Neural cell (in vitro differentiated cells): ENCODE measurements around the gene INPPL1. TPM values are rescaled to one million over a fixed set of nuclear protein-coding genes. Genes with fewer than 3 reads are reported as not detected.
"Not testable (repeated sequence)": the region's sequence is repeated elsewhere in the genome, so short reads cannot be mapped to it uniquely, and the experiment has no call there.

Experiments
- H2AFZ ChIP-seq: fragments of 200-600, 300-800 bp; sonication (generic), shearing (Covaris generic); 2 replicates; pipeline ENCODE4 v1.6.0; 2014; ENCODE audit warnings: low read depth, mild to moderate bottlenecking, antibody characterized with exemption, low read length, moderate library complexity
- H3F3A ChIP-seq: fragments of 200-600 bp; shearing (Covaris generic); 2 replicates; pipeline ENCODE4 v1.6.1; 2016; ENCODE audit warnings: mild to moderate bottlenecking, moderate library complexity, mixed read lengths, antibody characterized with exemption, low read length; ENCODE audit not compliant: insufficient read depth, poor library complexity, severe bottlenecking
- H3K27ac ChIP-seq: fragments of 200-600, 300-800 bp; sonication (generic), shearing (Covaris generic); 2 replicates; pipeline ENCODE4 v1.5.1; 2014; ENCODE audit warnings: mild to moderate bottlenecking, low read length, moderate library complexity
- H3K27me3 ChIP-seq: fragments of 300-800, 200-600 bp; sonication (generic), shearing (Covaris generic); 2 replicates; pipeline ENCODE4 v1.6.0; 2014; ENCODE audit warnings: mild to moderate bottlenecking, low read depth, low read length, moderate library complexity; ENCODE audit not compliant: insufficient read depth
- H3K36me3 ChIP-seq: fragments of 300-800, 200-600 bp; sonication (generic), shearing (Covaris generic); 2 replicates; pipeline ENCODE4 v1.5.1; 2014; ENCODE audit warnings: mild to moderate bottlenecking, antibody characterized with exemption, low read length, moderate library complexity; ENCODE audit not compliant: insufficient read depth
- H3K4me2 ChIP-seq: fragments of 300-800, 200-600 bp; sonication (generic), shearing (Covaris generic); 2 replicates; pipeline ENCODE4 v1.6.0; 2014; ENCODE audit warnings: mild to moderate bottlenecking, low read length
- H3K4me3 ChIP-seq: fragments of 300-800, 200-600 bp; sonication (generic), shearing (Covaris generic); 2 replicates; pipeline ENCODE4 v1.5.1; 2014; ENCODE audit warnings: mild to moderate bottlenecking, low read length, moderate library complexity
- H3K79me2 ChIP-seq: fragments of 200-600 bp; shearing (Covaris generic); replicated peaks from 2 replicates; pipeline ENCODE4 v1.6.0; 2014; ENCODE audit warnings: mild to moderate bottlenecking, low read length, moderate library complexity; ENCODE audit not compliant: insufficient read depth
- H3K9ac ChIP-seq: fragments of 300-800, 200-600 bp; sonication (generic), shearing (Covaris generic); 2 replicates; pipeline ENCODE4 v1.6.1; 2016; ENCODE audit warnings: mild to moderate bottlenecking, low read length, mixed read lengths
- H3K9me2 ChIP-seq: fragments of 200-600 bp; shearing (Covaris generic); 2 replicates; pipeline ENCODE4 v1.6.1; 2016; ENCODE audit warnings: mild to moderate bottlenecking, low read length, mixed read lengths; ENCODE audit not compliant: insufficient read depth
- H3K9me3 ChIP-seq: fragments of 200-600, 300-800 bp; sonication (generic), shearing (Covaris generic); 2 replicates; pipeline ENCODE4 v1.6.1; 2016; ENCODE audit warnings: mild to moderate bottlenecking, mixed run types, low read length, moderate library complexity, mixed read lengths
- H4K20me1 ChIP-seq: fragments of 200-600 bp; shearing (Covaris generic); 2 replicates; pipeline ENCODE4 v1.6.1; 2016; ENCODE audit warnings: mild to moderate bottlenecking, mixed run types; ENCODE audit not compliant: insufficient read depth
- EP300 ChIP-seq: fragments of 450-650 bp; conservative IDR thresholded peaks from 2 replicates; pipeline ENCODE4 v1.6.1; 2014; ENCODE audit warnings: antibody characterized with exemption, mild to moderate bottlenecking, moderate library complexity; ENCODE audit not compliant: poor library complexity, severe bottlenecking
- EZH2 ChIP-seq: fragments of 200-600, 300-800 bp; shearing (Covaris generic), sonication (generic); IDR thresholded peaks from 2 replicates; pipeline ENCODE4 v1.6.1; 2014; ENCODE audit warnings: antibody characterized with exemption, low read length, borderline replicate concordance, mild to moderate bottlenecking; ENCODE audit not compliant: insufficient read depth, poor library complexity, severe bottlenecking
- MXI1 ChIP-seq: fragments of 450-650 bp; conservative IDR thresholded peaks from 2 replicates; pipeline ENCODE4 v1.6.1; 2014; ENCODE audit warnings: antibody characterized with exemption, mild to moderate bottlenecking; ENCODE audit not compliant: poor library complexity, severe bottlenecking
- POLR2AphosphoS5 ChIP-seq: IDR thresholded peaks from 2 replicates; pipeline ENCODE4 v1.6.1; 2012
- RAD21 ChIP-seq: fragments of 450-650 bp; conservative IDR thresholded peaks from 2 replicates; pipeline ENCODE4 v1.6.1; 2014; ENCODE audit warnings: antibody characterized with exemption, mild to moderate bottlenecking, moderate library complexity
- SMC3 ChIP-seq: fragments of 450-650 bp; conservative IDR thresholded peaks from 2 replicates; pipeline ENCODE4 v1.6.1; 2014; ENCODE audit warnings: antibody characterized with exemption, mild to moderate bottlenecking, moderate library complexity; ENCODE audit not compliant: poor library complexity
- TAF1 ChIP-seq: IDR thresholded peaks from 2 replicates; pipeline ENCODE4 v1.6.1; 2012; ENCODE audit warnings: low read depth
- polyA plus RNA-seq: library from polyadenylated mRNA; depleted of rRNA; stranded (reverse); fragments of >200 nt; gene quantifications from 2 replicates; pipeline ENCODE4 v1.2.3, GENCODE V29; 2014
- TF ChIP-seq, protein P1 (sequence below): IDR thresholded peaks from 2 replicates; pipeline ENCODE4 v1.6.1; 2012; ENCODE audit warnings: borderline replicate concordance
- TF ChIP-seq, protein P2 (sequence below): fragments of 450-650 bp; IDR thresholded peaks from 2 replicates; pipeline ENCODE4 v1.5.1; 2014; ENCODE audit warnings: antibody characterized with exemption, mild to moderate bottlenecking, moderate library complexity; ENCODE audit not compliant: poor library complexity, severe bottlenecking

Gene INPPL1
- polyA plus RNA-seq, 1 donor from 2014 or later = 2.0 TPM

DNA sequence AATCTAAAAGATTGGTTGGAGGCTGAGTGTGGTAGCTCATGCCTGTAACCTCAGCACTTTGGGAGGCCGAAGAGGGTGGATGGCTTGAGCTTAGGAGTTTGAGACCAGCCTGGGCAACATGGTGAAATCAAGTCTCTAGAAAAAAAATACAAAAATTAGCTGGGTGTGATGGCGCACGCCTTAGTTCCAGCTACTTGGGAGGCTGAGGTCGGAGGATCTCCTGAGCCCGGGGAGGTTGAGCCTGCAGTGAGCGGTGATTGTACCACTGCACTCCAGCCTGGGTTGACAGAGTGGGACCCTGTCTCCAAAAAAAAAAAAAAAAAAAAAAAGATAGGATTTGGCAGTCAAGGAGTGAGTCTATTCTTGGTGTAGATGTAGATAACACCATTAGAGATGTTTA is 22.0 kb upstream of the INPPL1 start:
- TF ChIP-seq EZH2 (no peak), TAF1 (no peak)
- no peaks in the 10 kb centered on the region for H3K9me3 ChIP-seq
- H3K27ac ChIP-seq = no peak overlapping the region
- H2AFZ ChIP-seq = no peak overlapping the region
- H3K9me2 ChIP-seq = no peaks in the 10 kb centered on the region
- H3F3A ChIP-seq = no peaks in the 10 kb centered on the region
- H4K20me1 ChIP-seq = no peaks in the 10 kb centered on the region
- no peak overlapping the region for H3K4me3 ChIP-seq
- H3K27me3 ChIP-seq = no peaks in the 10 kb centered on the region
- no peak overlapping the region for H3K9ac ChIP-seq
- H3K79me2 ChIP-seq = no peaks in the 10 kb centered on the region
- H3K36me3 ChIP-seq = no peaks in the 10 kb centered on the region
- H3K4me2 ChIP-seq = no peak overlapping the region

DNA sequence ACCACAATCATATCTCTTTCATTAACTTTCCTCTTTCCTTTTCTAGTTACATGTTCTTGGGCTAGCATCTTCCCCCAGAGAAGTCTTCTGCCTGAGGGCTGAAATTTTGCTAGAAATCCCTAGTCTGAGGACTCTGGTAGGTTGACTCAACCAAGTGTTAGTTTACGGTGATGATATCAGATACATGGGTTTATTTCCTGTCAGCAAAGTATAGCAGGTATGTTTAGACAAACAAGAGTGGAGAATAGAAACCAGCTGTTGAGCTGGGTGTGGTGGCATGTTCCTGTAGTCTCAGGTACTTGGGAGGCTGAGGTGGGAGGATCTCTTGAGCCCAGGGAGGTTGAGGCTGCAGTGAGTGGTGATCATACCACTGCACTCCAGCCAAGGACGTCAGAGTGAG is 21.4 kb upstream of the INPPL1 start:
- no peaks in the 10 kb centered on the region for H3K9me2 ChIP-seq
- H3K9me3 ChIP-seq = no peaks in the 10 kb centered on the region
- H3K79me2 ChIP-seq = no peaks in the 10 kb centered on the region
- H3K27ac ChIP-seq = no peak overlapping the region
- H3K36me3 ChIP-seq = no peaks in the 10 kb centered on the region
- H3K4me3 ChIP-seq = no peak overlapping the region
- H3K4me2 ChIP-seq = no peak overlapping the region
- no peaks in the 10 kb centered on the region for H4K20me1 ChIP-seq
- no peaks in the 10 kb centered on the region for H3F3A ChIP-seq
- H3K27me3 ChIP-seq = no peaks in the 10 kb centered on the region
- TF ChIP-seq RAD21 (no peak), MXI1 (no peak), EP300 (no peak)
- no peak overlapping the region for H2AFZ ChIP-seq
- H3K9ac ChIP-seq = no peak overlapping the region

DNA sequence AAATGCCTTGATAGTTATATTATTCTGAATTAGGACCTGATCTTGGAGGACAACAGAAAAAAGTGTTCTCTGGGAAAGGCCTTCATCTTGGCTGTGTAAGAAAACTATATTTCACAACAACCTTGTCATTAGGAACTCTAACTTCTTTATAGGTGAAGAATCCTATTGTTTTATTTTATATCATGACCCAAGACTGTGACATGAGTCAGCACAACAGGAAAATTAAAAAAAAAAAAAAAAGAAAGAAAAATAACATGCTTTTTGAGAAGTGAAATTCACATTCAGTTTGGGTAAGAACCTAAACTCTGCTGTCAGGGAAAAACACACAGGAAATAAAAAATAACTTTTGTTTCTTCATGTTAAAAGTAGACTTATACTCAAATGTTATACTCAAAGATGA is 19.7 kb upstream of the INPPL1 start:
- TF ChIP-seq SMC3 (no peak), EZH2 (no peak), RAD21 (no peak), EP300 (no peak), TAF1 (no peak), POLR2AphosphoS5 (no peak), MXI1 (no peak)
- TF ChIP-seq, protein P1, sequence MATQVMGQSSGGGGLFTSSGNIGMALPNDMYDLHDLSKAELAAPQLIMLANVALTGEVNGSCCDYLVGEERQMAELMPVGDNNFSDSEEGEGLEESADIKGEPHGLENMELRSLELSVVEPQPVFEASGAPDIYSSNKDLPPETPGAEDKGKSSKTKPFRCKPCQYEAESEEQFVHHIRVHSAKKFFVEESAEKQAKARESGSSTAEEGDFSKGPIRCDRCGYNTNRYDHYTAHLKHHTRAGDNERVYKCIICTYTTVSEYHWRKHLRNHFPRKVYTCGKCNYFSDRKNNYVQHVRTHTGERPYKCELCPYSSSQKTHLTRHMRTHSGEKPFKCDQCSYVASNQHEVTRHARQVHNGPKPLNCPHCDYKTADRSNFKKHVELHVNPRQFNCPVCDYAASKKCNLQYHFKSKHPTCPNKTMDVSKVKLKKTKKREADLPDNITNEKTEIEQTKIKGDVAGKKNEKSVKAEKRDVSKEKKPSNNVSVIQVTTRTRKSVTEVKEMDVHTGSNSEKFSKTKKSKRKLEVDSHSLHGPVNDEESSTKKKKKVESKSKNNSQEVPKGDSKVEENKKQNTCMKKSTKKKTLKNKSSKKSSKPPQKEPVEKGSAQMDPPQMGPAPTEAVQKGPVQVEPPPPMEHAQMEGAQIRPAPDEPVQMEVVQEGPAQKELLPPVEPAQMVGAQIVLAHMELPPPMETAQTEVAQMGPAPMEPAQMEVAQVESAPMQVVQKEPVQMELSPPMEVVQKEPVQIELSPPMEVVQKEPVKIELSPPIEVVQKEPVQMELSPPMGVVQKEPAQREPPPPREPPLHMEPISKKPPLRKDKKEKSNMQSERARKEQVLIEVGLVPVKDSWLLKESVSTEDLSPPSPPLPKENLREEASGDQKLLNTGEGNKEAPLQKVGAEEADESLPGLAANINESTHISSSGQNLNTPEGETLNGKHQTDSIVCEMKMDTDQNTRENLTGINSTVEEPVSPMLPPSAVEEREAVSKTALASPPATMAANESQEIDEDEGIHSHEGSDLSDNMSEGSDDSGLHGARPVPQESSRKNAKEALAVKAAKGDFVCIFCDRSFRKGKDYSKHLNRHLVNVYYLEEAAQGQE = no peak
- TF ChIP-seq, protein P2, sequence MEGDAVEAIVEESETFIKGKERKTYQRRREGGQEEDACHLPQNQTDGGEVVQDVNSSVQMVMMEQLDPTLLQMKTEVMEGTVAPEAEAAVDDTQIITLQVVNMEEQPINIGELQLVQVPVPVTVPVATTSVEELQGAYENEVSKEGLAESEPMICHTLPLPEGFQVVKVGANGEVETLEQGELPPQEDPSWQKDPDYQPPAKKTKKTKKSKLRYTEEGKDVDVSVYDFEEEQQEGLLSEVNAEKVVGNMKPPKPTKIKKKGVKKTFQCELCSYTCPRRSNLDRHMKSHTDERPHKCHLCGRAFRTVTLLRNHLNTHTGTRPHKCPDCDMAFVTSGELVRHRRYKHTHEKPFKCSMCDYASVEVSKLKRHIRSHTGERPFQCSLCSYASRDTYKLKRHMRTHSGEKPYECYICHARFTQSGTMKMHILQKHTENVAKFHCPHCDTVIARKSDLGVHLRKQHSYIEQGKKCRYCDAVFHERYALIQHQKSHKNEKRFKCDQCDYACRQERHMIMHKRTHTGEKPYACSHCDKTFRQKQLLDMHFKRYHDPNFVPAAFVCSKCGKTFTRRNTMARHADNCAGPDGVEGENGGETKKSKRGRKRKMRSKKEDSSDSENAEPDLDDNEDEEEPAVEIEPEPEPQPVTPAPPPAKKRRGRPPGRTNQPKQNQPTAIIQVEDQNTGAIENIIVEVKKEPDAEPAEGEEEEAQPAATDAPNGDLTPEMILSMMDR = no peak
- H3K27me3 ChIP-seq = no peaks in the 10 kb centered on the region
- no peaks in the 10 kb centered on the region for H3K36me3 ChIP-seq
- peaks cover 3% of the 10 kb centered on the region for H3K9me3 ChIP-seq
- H3K27ac ChIP-seq = no peak overlapping the region
- no peak overlapping the region for H3K4me2 ChIP-seq
- no peaks in the 10 kb centered on the region for H3F3A ChIP-seq
- H3K9me2 ChIP-seq = no peaks in the 10 kb centered on the region
- no peaks in the 10 kb centered on the region for H3K79me2 ChIP-seq
- H2AFZ ChIP-seq = no peak overlapping the region
- no peak overlapping the region for H3K9ac ChIP-seq
- no peaks in the 10 kb centered on the region for H4K20me1 ChIP-seq
- no peak overlapping the region for H3K4me3 ChIP-seq

DNA sequence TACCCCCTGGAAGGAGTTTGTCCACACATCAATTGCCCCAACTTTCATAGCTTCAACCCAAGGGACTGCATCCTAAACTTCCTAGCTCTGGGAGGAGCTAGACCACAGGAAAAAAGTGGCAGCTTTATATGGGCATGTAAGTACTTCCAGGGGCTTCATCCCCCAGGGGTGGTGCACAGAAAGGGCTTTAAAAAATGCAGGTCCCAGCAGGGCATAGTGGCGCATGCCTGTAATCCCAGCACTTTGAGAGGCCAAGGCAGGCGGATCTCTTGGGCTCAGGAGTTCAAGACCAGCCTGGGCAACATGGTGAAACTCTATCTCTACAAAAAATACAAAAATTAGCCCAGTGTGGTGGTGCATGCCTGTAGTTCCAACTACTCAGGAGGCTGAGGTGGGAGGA is 17.8 kb upstream of the INPPL1 start:
- not testable (repeated sequence) for H3K79me2 ChIP-seq, H3K36me3 ChIP-seq, H3F3A ChIP-seq, H3K27me3 ChIP-seq, H3K9ac ChIP-seq, H3K9me3 ChIP-seq, H2AFZ ChIP-seq, H3K4me2 ChIP-seq, H3K9me2 ChIP-seq, H3K4me3 ChIP-seq, H3K27ac ChIP-seq, H4K20me1 ChIP-seq
